Measurements from ENCODE around the gene CAPZA3.

GRCh38 chr12:18703911-18704310 is 34.0 kb upstream of the CAPZA3 start:
- TF ChIP-seq EZH2phosphoT487 (IDR thresholded peaks at IDR 0.05) (no peak), CTCF (IDR thresholded peaks at IDR 0.05) (no peak)
